HepG2 (cell line): ENCODE data around the gene ADCY5. TPM values are rescaled to one million over a fixed set of nuclear protein-coding genes. Genes with fewer than 3 reads are reported as not detected.

Experiments
- ATAC-seq: fragments of 200-7000 bp; cut with Tn5 transposase; 3 replicates; pipeline ENCODE4 v1.9.1; 2020; ENCODE audit warnings: mild to moderate bottlenecking, moderate library complexity
- BruUV-seq: library from RNA; stranded (reverse); fragments of 400-500 nt; replicated peaks from 2 replicates; lab custom pipeline; 2021; lab: Mats Ljungman, UMichigan
- CTCF ChIA-PET: fragments of 300-600 bp; formaldehyde crosslinking; extraction: SDS; loops from one replicate; lab custom pipeline; 2021; ENCODE audit warnings: low total read pairs, inconsistent platforms, low intra/inter-chr PET ratio; lab: Yijun Ruan, JAX
- POLR2A ChIA-PET: fragments of 350-600 bp; sonication (Branson Sonifier 250); formaldehyde crosslinking; loops from one replicate; lab custom pipeline; 2020; ENCODE audit warnings: antibody characterized with exemption, inconsistent platforms; lab: Yijun Ruan, JAX
- DNase-seq: peaks from one replicate; pipeline ENCODE4 v3.0.0-alpha.2; 2015; ENCODE audit warnings: low spot score
- FAIRE-seq: peaks from 3 replicates; lab custom pipeline; 2011; peaks lifted over from hg19 to GRCh38; lab: Jason Lieb, UNC
- H2AFZ ChIP-seq: one replicate; pipeline ENCODE4 v1.6.1; 2011; ENCODE audit warnings: low read length, inconsistent platforms
- H3K27ac ChIP-seq: fragments of 300-600 bp; 3 replicates; pipeline ENCODE4 v1.8.0; 2011; ENCODE audit warnings: mixed run types, mild to moderate bottlenecking, mixed read lengths, low read length, inconsistent platforms; ENCODE audit not compliant: insufficient read depth; ENCODE audit errors: extremely low read length
- H3K27me3 ChIP-seq, 2 experiments: fragments of 200-600 bp in 1 of 2; 2 replicates in 1 of 2; 3 replicates in 1 of 2; pipeline versions ENCODE4 v1.6.0 to v1.8.0; 2011; ENCODE audit warnings: low read length in 2 of 2, mild to moderate bottlenecking in 2 of 2, moderate library complexity in 2 of 2, inconsistent platforms in 1 of 2; ENCODE audit not compliant: insufficient read depth in 2 of 2, control insufficient read depth in 1 of 2
- H3K36me3 ChIP-seq, 2 experiments: fragments of 200-600 bp in 1 of 2; replicated peaks in 1 of 2; 2 replicates in 1 of 2; 3 replicates in 1 of 2; pipeline versions ENCODE4 v1.5.1 to v1.8.0; 2011; ENCODE audit warnings: low read length in 2 of 2, inconsistent platforms in 1 of 2; ENCODE audit not compliant: insufficient read depth in 2 of 2, control insufficient read depth in 1 of 2
- H3K4me1 ChIP-seq: 2 replicates; pipeline ENCODE4 v1.5.1; 2012; ENCODE audit warnings: low read length, inconsistent platforms; ENCODE audit not compliant: insufficient read depth
- H3K4me2 ChIP-seq: 2 replicates; pipeline ENCODE4 v1.6.0; 2011; ENCODE audit warnings: low read depth, low read length, inconsistent platforms
- H3K4me3 ChIP-seq, 3 experiments: fragments of 200-600 bp in 1 of 3; sonication (generic), shearing (Covaris generic) in 1 of 3; replicated peaks in 1 of 3; 2 replicates each; pipeline ENCODE4 v1.5.1; 2011 to 2016; ENCODE audit warnings: low read length in 3 of 3, inconsistent platforms in 2 of 3, low read depth in 2 of 3, mild to moderate bottlenecking in 2 of 3, control low read depth in 1 of 3, mixed read lengths in 1 of 3; ENCODE audit not compliant: insufficient read depth in 1 of 3
- H3K79me2 ChIP-seq: one replicate; pipeline ENCODE4 v1.6.1; 2011; ENCODE audit warnings: low read length, inconsistent platforms; ENCODE audit not compliant: insufficient read depth
- H3K9ac ChIP-seq: 2 replicates; pipeline ENCODE4 v1.6.0; 2011; ENCODE audit warnings: mild to moderate bottlenecking, low read depth, low read length, inconsistent platforms; ENCODE audit not compliant: insufficient read depth
- H3K9me3 ChIP-seq: 2 replicates; pipeline ENCODE4 v1.5.1; 2012; ENCODE audit warnings: mild to moderate bottlenecking, low read length
- H4K20me1 ChIP-seq: 2 replicates; pipeline ENCODE4 v1.6.0; 2011; ENCODE audit warnings: inconsistent platforms, mild to moderate bottlenecking, low read length, moderate library complexity; ENCODE audit not compliant: insufficient read depth
- BRF2 ChIP-seq: sonication (generic); formaldehyde crosslinking; IDR thresholded peaks from 2 replicates; pipeline ENCODE4 v1.8.1; 2022; ENCODE audit warnings: mild to moderate bottlenecking, missing genetic modification reagents
- IRX3 ChIP-seq: sonication (generic); formaldehyde crosslinking; IDR thresholded peaks from 2 replicates; pipeline ENCODE4 v1.8.1; 2023; ENCODE audit warnings: mild to moderate bottlenecking, low read depth, missing genetic modification reagents, borderline replicate concordance
- KDM6A ChIP-seq: IDR thresholded peaks from 2 replicates; pipeline ENCODE4 v1.6.1; 2016; ENCODE audit warnings: low read depth
- PRDM10 ChIP-seq: sonication (generic); formaldehyde crosslinking; IDR thresholded peaks from 2 replicates; pipeline ENCODE4 v1.4.0; 2020; ENCODE audit warnings: low read depth, missing genetic modification reagents
- SMC3 ChIP-seq: IDR thresholded peaks from 2 replicates; pipeline ENCODE4 v1.6.1; 2011; ENCODE audit warnings: low read length, improper control_type of control experiment
- TAF15 ChIP-seq: fragments of 200-400 bp; formaldehyde crosslinking; IDR thresholded peaks from one replicate; pipeline ENCODE4 v1.6.1; 2018; ENCODE audit warnings: mild to moderate bottlenecking, low read depth, low read length; ENCODE audit not compliant: poor library complexity, severe bottlenecking
- TIGD3 ChIP-seq: sonication (generic); formaldehyde crosslinking; IDR thresholded peaks from 2 replicates; pipeline ENCODE4 v1.5.1; 2020; ENCODE audit warnings: mild to moderate bottlenecking, missing genetic modification reagents, borderline replicate concordance
- ZFY ChIP-seq: sonication (generic); formaldehyde crosslinking; IDR thresholded peaks from 2 replicates; pipeline ENCODE4 v1.4.0; 2020; ENCODE audit warnings: missing genetic modification reagents
- ZFYVE20 ChIP-seq: sonication (generic); formaldehyde crosslinking; IDR thresholded peaks from 2 replicates; pipeline ENCODE4 v1.8.0; 2023; ENCODE audit warnings: low read depth, mild to moderate bottlenecking, moderate library complexity, missing genetic modification reagents, borderline replicate concordance
- ZZZ3 ChIP-seq: sonication (generic); formaldehyde crosslinking; IDR thresholded peaks from 2 replicates; pipeline ENCODE4 v1.4.0; 2020; ENCODE audit warnings: missing genetic modification reagents, mild to moderate bottlenecking, borderline replicate concordance
- WGBS: methylation state at CpG from one replicate; pipeline ENCODE4 v1.1.6; 2017; ENCODE audit warnings: low lambda C conversion rate; 5-methylcytosine and 5-hydroxymethylcytosine counted together
- in situ Hi-C: cut with HindIII; loops from 2 replicates; pipeline ENCODE4 v1.10.0; 2017; ENCODE audit warnings: low pct_unique_long_range_greater_than_20kb; ENCODE audit not compliant: extremely low pct_ligation_motif_present
- intact Hi-C: fragments of 100-400 bp; cut with micrococcal nuclease; formaldehyde crosslinking; loops from one replicate; pipeline ENCODE4 v1.10.0; 2022; ENCODE audit not compliant: unreplicated experiment
- polyA plus RNA-seq, 8 experiments: library from polyadenylated mRNA; depleted of rRNA in 3 of 8; stranded (reverse) in 7 of 8; unstranded in 1 of 8; fragments of >200 nt; fragmentation: Illumina TruSeq in 4 of 8; extraction: Trizol in 4 of 8; gene quantifications; 2 replicates each; pipeline versions ENCODE4 v1.2.1 to v1.2.3, GENCODE V29; 2011 to 2016; ENCODE audit warnings: low read depth in 4 of 8, missing spikeins in 1 of 8, mixed read lengths in 1 of 8; ENCODE audit not compliant: insufficient read depth in 1 of 8
- total RNA-seq, 5 experiments: library from RNA; depleted of rRNA; stranded (reverse); fragments of >200 nt; fragmentation: Illumina TruSeq; extraction: Trizol; gene quantifications; 2 replicates each; pipeline ENCODE4 v1.2.3, GENCODE V29; 2016; ENCODE audit warnings: low read depth in 1 of 5
- TF ChIP-seq, protein P1 (sequence below): sonication (generic); formaldehyde crosslinking; IDR thresholded peaks from 2 replicates; pipeline ENCODE4 v1.4.0; 2020; ENCODE audit warnings: missing genetic modification reagents
- TF ChIP-seq, protein P2 (sequence below): sonication (generic); formaldehyde crosslinking; IDR thresholded peaks from 2 replicates; pipeline ENCODE4 v1.5.0; 2020; ENCODE audit warnings: missing genetic modification reagents, mild to moderate bottlenecking, borderline replicate concordance

The ADCY5 gene
- total and polyA plus RNA-seq, 2 of the 13 experiments (the other 11 are each of a cell fraction or from before 2014, with no cell fraction given): not detected

DNA sequence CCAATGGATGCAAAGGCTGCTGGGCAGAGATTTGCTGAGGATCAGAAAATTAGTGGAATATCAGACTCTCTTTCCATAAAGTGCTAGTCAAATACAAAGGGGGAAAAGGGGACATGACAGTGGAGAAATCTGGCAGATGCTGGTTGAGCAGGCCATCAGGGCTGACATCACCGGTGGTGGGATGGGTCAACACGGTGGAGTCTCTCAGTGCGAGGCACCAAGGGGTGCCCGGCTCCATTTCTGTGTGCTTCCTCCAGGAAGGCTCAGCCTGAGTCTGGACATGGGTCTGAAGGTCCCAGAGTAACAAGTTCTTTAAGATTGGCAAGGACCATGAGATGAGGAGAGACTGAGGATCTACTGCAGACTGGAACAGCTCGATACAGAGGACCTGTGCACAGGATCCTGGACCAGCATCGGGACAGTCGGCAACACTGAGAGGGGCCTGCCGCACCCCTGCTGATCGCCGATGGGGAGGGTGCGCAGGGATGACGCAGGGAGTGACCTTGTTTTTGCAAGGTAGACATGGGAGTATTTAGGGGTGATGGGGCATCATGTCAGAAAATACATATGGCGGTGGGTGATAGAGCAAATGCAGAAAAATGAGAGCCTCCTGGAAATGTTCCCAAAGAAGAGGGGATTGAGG, 154.5 kb downstream of the ADCY5 start:
- peaks cover 3 to 32% of the 10 kb centered on the region in 2 experiments; a peak in 3 of 5 replicates for H3K27me3 ChIP-seq
- BruUV-seq: no TSS peak
- H3K9ac ChIP-seq: no peak overlapping the region
- WGBS: 58% methylated on average over 13 of the region's 13 CpGs
- H3K27ac ChIP-seq: no peak overlapping the region
- DNase-seq: no peak
- H3K4me2 ChIP-seq: no peak overlapping the region
- CTCF ChIA-PET: no interaction called here
- H3K4me1 ChIP-seq: no peaks in the 10 kb centered on the region
- H4K20me1 ChIP-seq: no peaks in the 10 kb centered on the region
- no peak for FAIRE-seq
- H3K79me2 ChIP-seq: no peaks in the 10 kb centered on the region
- ATAC-seq: no peak
- no peak overlapping the region for H3K4me3 ChIP-seq
- no peak overlapping the region for H2AFZ ChIP-seq
- in situ Hi-C loops (no loop called here), intact Hi-C loops (no loop called here)
- no peaks in the 10 kb centered on the region for H3K9me3 ChIP-seq
- POLR2A ChIA-PET: no interaction called here
- no peaks in the 10 kb centered on the region for H3K36me3 ChIP-seq
- TF ChIP-seq ZFY (CRISPR knock-in tag): no peak
- TF ChIP-seq IRX3 (CRISPR knock-in tag): no peak
- TF ChIP-seq ZFYVE20 (CRISPR knock-in tag): no peak
- no peak for TF ChIP-seq PRDM10 (CRISPR knock-in tag)
- no peak for TF ChIP-seq TIGD3 (CRISPR knock-in tag)
- TF ChIP-seq, protein P1, sequence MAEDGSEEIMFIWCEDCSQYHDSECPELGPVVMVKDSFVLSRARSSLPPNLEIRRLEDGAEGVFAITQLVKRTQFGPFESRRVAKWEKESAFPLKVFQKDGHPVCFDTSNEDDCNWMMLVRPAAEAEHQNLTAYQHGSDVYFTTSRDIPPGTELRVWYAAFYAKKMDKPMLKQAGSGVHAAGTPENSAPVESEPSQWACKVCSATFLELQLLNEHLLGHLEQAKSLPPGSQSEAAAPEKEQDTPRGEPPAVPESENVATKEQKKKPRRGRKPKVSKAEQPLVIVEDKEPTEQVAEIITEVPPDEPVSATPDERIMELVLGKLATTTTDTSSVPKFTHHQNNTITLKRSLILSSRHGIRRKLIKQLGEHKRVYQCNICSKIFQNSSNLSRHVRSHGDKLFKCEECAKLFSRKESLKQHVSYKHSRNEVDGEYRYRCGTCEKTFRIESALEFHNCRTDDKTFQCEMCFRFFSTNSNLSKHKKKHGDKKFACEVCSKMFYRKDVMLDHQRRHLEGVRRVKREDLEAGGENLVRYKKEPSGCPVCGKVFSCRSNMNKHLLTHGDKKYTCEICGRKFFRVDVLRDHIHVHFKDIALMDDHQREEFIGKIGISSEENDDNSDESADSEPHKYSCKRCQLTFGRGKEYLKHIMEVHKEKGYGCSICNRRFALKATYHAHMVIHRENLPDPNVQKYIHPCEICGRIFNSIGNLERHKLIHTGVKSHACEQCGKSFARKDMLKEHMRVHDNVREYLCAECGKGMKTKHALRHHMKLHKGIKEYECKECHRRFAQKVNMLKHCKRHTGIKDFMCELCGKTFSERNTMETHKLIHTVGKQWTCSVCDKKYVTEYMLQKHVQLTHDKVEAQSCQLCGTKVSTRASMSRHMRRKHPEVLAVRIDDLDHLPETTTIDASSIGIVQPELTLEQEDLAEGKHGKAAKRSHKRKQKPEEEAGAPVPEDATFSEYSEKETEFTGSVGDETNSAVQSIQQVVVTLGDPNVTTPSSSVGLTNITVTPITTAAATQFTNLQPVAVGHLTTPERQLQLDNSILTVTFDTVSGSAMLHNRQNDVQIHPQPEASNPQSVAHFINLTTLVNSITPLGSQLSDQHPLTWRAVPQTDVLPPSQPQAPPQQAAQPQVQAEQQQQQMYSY (CRISPR knock-in tag): no peak
- no peak for TF ChIP-seq TAF15
- no peak for TF ChIP-seq BRF2 (CRISPR knock-in tag)
- no peak for TF ChIP-seq ZZZ3
- TF ChIP-seq KDM6A: no peak
- TF ChIP-seq, protein P2, sequence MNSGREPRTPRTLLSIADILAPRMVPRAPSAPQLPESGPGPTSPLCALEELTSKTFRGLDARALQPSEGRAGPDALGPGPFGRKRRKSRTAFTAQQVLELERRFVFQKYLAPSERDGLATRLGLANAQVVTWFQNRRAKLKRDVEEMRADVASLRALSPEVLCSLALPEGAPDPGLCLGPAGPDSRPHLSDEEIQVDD (CRISPR knock-in tag): no peak
- TF ChIP-seq SMC3: no peak
